GM23338 (cell line): ENCODE measurements around the gene ZSCAN5C. TPM values are rescaled to one million over a fixed set of nuclear protein-coding genes. Genes with fewer than 3 reads are reported as not detected.
"Not testable (repeated sequence)": the region's sequence is repeated elsewhere in the genome, so short reads cannot be mapped to it uniquely, and the experiment has no call there.

ENCODE experiments used
- ATAC-seq: fragments of 200-7000 bp; cut with Tn5 transposase; 3 replicates; pipeline ENCODE4 v1.9.1; 2020
- DNase-seq: peaks from one replicate; pipeline ENCODE4 v3.0.0-alpha.2; 2015; ENCODE audit warnings: low spot score
- H2AFZ ChIP-seq: fragments of 200-600 bp; sonication (generic); 2 replicates; pipeline ENCODE4 v1.8.0; 2016; ENCODE audit warnings: antibody characterized with exemption, mild to moderate bottlenecking, moderate library complexity
- H3F3A ChIP-seq: fragments of 200-600 bp; sonication (generic); replicated peaks from 2 replicates; pipeline ENCODE4 v1.8.0; 2017; ENCODE audit warnings: antibody characterized with exemption, mixed run types, low read depth
- H3K27ac ChIP-seq: fragments of 200-600 bp; sonication (generic); 2 replicates; pipeline ENCODE4 v1.6.1; 2016; ENCODE audit warnings: low read depth
- H3K27me3 ChIP-seq: fragments of 200-600 bp; sonication (generic); 2 replicates; pipeline ENCODE4 v1.8.0; 2016; ENCODE audit warnings: mild to moderate bottlenecking, mixed run types, moderate library complexity; ENCODE audit not compliant: insufficient read depth
- H3K36me3 ChIP-seq: fragments of 200-600 bp; sonication (generic); 2 replicates; pipeline ENCODE4 v1.8.0; 2016; ENCODE audit warnings: mild to moderate bottlenecking; ENCODE audit not compliant: insufficient read depth
- H3K4me1 ChIP-seq: fragments of 200-600 bp; sonication (generic); 2 replicates; pipeline ENCODE4 v1.8.0; 2016; ENCODE audit warnings: mild to moderate bottlenecking, moderate library complexity; ENCODE audit not compliant: insufficient read depth
- H3K4me2 ChIP-seq: fragments of 200-600 bp; sonication (generic); 2 replicates; pipeline ENCODE4 v1.7.1; 2017; ENCODE audit warnings: mixed run types
- H3K4me3 ChIP-seq: fragments of 200-600 bp; sonication (generic); 2 replicates; pipeline ENCODE4 v1.6.1; 2016; ENCODE audit warnings: mixed run types
- H3K79me2 ChIP-seq: fragments of 200-600 bp; sonication (generic); replicated peaks from 2 replicates; pipeline ENCODE4 v1.8.0; 2017; ENCODE audit warnings: mild to moderate bottlenecking; ENCODE audit not compliant: insufficient read depth
- H3K9me2 ChIP-seq: fragments of 200-600 bp; sonication (generic); 2 replicates; pipeline ENCODE4 v1.8.0; 2017; ENCODE audit not compliant: insufficient read depth
- H4K20me1 ChIP-seq: fragments of 200-600 bp; sonication (generic); replicated peaks from 2 replicates; pipeline ENCODE4 v1.8.0; 2017; ENCODE audit warnings: mild to moderate bottlenecking; ENCODE audit not compliant: insufficient read depth
- H3K27ac Mint-ChIP-seq: 2 replicates; pipeline ENCODE4 v1.8.0; 2020; ENCODE audit warnings: inconsistent platforms, mild to moderate bottlenecking, moderate library complexity, mixed read lengths
- H3K27me3 Mint-ChIP-seq: 3 replicates; pipeline ENCODE4 v1.8.0; 2022; ENCODE audit warnings: low read depth, mild to moderate bottlenecking, moderate library complexity, mixed read lengths, inconsistent platforms; ENCODE audit not compliant: insufficient read depth, poor library complexity
- H3K36me3 Mint-ChIP-seq: 3 replicates; pipeline ENCODE4 v1.8.0; 2021; ENCODE audit warnings: low read depth, mild to moderate bottlenecking, inconsistent platforms, moderate library complexity, mixed read lengths
- H3K4me1 Mint-ChIP-seq: 3 replicates; pipeline ENCODE4 v1.8.0; 2020; ENCODE audit warnings: mild to moderate bottlenecking, inconsistent platforms, mixed read lengths
- H3K4me3 Mint-ChIP-seq: 3 replicates; pipeline ENCODE4 v1.8.0; 2021; ENCODE audit warnings: moderate library complexity, mild to moderate bottlenecking, inconsistent platforms, mixed read lengths
- H3K9me3 Mint-ChIP-seq: 3 replicates; pipeline ENCODE4 v1.8.0; 2020; ENCODE audit warnings: moderate library complexity, mild to moderate bottlenecking, inconsistent platforms, mixed read lengths
- CREB1 ChIP-seq: fragments of 250-450 bp; sonication (Bioruptor Pico); IDR thresholded peaks from 2 replicates; pipeline ENCODE4 v1.5.0; 2020; ENCODE audit warnings: low read depth, mild to moderate bottlenecking, moderate library complexity
- EZH2 ChIP-seq: fragments of 200-600 bp; sonication (generic); IDR thresholded peaks from one replicate; pipeline ENCODE4 v1.8.0; 2017; ENCODE audit warnings: antibody characterized with exemption, mild to moderate bottlenecking, low read depth; ENCODE audit not compliant: unreplicated experiment
- EZH2phosphoT487 ChIP-seq: fragments of 200-600 bp; sonication (generic); IDR thresholded peaks from one replicate; pipeline ENCODE4 v1.8.1; 2018; ENCODE audit warnings: antibody characterized with exemption; ENCODE audit not compliant: unreplicated experiment
- NANOG ChIP-seq: IDR thresholded peaks from 2 replicates; pipeline ENCODE4 v1.6.1; 2016; ENCODE audit warnings: antibody characterized with exemption, borderline replicate concordance
- POLR2AphosphoS5 ChIP-seq: IDR thresholded peaks from 2 replicates; pipeline ENCODE4 v1.6.1; 2016; ENCODE audit warnings: antibody characterized with exemption, low read depth
- ZNF114 ChIP-seq: fragments of 250-450 bp; sonication (Bioruptor Pico); IDR thresholded peaks from 2 replicates; pipeline ENCODE4 v1.5.0; 2020; ENCODE audit warnings: mild to moderate bottlenecking, moderate library complexity
- polyA plus RNA-seq: library from polyadenylated mRNA; unstranded; fragments of >200 nt; fragmentation: Nextera tagmentation; extraction: Ambion mirVana; gene quantifications from 2 replicates; pipeline ENCODE4 v1.2.1, GENCODE V29; 2016
- total RNA-seq: library from RNA; depleted of rRNA; stranded (reverse); fragments of >200 nt; shearing (Covaris generic); gene quantifications from 2 replicates; pipeline ENCODE4 v1.2.3, GENCODE V29; 2014
- TF ChIP-seq, protein P1 (sequence below): IDR thresholded peaks from one replicate; pipeline ENCODE4 v1.6.1; 2018; ENCODE audit warnings: antibody characterized with exemption; ENCODE audit not compliant: unreplicated experiment
- TF ChIP-seq, protein P2 (sequence below), 2 experiments: fragments of 200-600 bp in 1 of 2; sonication (generic) in 1 of 2; conservative IDR thresholded peaks; 2 replicates each; pipeline versions ENCODE4 v1.5.1 to v1.6.1; 2016 to 2017; ENCODE audit warnings: antibody characterized with exemption in 2 of 2, low read depth in 2 of 2, mild to moderate bottlenecking in 2 of 2, moderate library complexity in 1 of 2

Gene ZSCAN5C
- total and polyA plus RNA-seq, 2 experiments from 2014 or later = not detected

DNA sequence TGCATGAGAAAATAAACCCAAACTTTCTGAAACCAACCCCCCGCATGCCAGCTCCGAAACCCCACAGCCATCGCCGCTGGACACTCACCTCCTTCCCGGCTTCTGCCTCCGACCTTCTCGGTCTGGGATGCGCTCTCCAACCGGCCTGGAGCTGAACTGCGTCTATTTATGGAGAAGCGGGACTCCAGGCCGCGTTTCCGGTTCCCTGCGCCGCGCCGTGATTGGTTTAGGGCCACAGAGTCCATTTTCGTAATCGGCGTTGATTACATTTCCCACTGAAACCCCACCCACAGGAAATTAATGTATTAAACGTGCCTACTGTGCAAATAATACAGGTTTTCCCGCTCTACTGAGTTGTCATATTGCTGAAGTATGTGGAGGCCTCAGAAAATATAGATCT is 4.4 kb upstream of the ZSCAN5C start, which contains the start of gene ZSCAN5B:
ZSCAN5B (minus strand) TSS at position 138 of the 400 bp plus-strand sequence. CDS start 4,731 bp downstream, outside the sequence.
- not testable (repeated sequence) for H3K79me2 ChIP-seq, H3K27ac Mint-ChIP-seq, DNase-seq, H3K36me3 ChIP-seq, H3K27me3 Mint-ChIP-seq, H3K4me1 ChIP-seq, H3K36me3 Mint-ChIP-seq, H3K4me3 Mint-ChIP-seq, H3K9me2 ChIP-seq, H3F3A ChIP-seq, H3K27ac ChIP-seq, H3K4me3 ChIP-seq, ATAC-seq, H2AFZ ChIP-seq, H3K9me3 Mint-ChIP-seq, H3K4me2 ChIP-seq, H3K27me3 ChIP-seq, H4K20me1 ChIP-seq
- H3K4me1 Mint-ChIP-seq = peaks cover 10% of the 10 kb centered on the region; the same call in 2 of the 3 replicates

DNA sequence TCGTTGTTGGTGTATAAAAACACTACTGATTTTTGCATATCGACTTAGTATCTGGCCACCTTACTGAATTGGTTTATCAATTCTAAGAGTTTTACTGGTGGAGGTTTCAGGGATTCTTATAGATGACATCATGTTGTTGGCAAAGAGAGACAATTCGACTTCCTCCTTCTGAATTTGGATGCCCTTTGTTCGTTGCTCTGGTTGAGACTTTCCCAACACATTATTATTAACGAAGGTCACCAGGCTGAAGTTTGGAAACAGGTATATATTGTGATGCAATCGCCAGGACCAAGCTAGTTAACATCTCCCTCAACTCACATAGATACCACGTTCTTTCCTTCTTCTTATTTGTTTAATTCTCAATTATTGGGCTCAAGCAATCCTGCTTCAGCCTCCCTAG is 2.4 kb upstream of the ZSCAN5C start:
- no peak for DNase-seq
- TF ChIP-seq POLR2AphosphoS5 = no peak
- TF ChIP-seq NANOG = no peak
- no peak for TF ChIP-seq ZNF114 (CRISPR knock-in tag)
- TF ChIP-seq EZH2phosphoT487 = no peak
- no peak for TF ChIP-seq CREB1
- TF ChIP-seq, protein P1, sequence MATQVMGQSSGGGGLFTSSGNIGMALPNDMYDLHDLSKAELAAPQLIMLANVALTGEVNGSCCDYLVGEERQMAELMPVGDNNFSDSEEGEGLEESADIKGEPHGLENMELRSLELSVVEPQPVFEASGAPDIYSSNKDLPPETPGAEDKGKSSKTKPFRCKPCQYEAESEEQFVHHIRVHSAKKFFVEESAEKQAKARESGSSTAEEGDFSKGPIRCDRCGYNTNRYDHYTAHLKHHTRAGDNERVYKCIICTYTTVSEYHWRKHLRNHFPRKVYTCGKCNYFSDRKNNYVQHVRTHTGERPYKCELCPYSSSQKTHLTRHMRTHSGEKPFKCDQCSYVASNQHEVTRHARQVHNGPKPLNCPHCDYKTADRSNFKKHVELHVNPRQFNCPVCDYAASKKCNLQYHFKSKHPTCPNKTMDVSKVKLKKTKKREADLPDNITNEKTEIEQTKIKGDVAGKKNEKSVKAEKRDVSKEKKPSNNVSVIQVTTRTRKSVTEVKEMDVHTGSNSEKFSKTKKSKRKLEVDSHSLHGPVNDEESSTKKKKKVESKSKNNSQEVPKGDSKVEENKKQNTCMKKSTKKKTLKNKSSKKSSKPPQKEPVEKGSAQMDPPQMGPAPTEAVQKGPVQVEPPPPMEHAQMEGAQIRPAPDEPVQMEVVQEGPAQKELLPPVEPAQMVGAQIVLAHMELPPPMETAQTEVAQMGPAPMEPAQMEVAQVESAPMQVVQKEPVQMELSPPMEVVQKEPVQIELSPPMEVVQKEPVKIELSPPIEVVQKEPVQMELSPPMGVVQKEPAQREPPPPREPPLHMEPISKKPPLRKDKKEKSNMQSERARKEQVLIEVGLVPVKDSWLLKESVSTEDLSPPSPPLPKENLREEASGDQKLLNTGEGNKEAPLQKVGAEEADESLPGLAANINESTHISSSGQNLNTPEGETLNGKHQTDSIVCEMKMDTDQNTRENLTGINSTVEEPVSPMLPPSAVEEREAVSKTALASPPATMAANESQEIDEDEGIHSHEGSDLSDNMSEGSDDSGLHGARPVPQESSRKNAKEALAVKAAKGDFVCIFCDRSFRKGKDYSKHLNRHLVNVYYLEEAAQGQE = no peak
- no peak for TF ChIP-seq EZH2
- Mint-ChIP-seq H3K36me3 (no peaks in the 10 kb centered on the region), H3K27ac (no peak overlapping the region), H3K4me1 (peaks cover 10% of the 10 kb centered on the region; the same call in 2 of the 3 replicates), H3K9me3 (no peaks in the 10 kb centered on the region), H3K4me3 (no peak overlapping the region), H3K27me3 (no peaks in the 10 kb centered on the region)
- H3K27me3 ChIP-seq = no peaks in the 10 kb centered on the region
- H3K4me1 ChIP-seq = no peaks in the 10 kb centered on the region
- H3F3A ChIP-seq = no peaks in the 10 kb centered on the region
- H3K27ac ChIP-seq = no peak overlapping the region
- no peak overlapping the region for H2AFZ ChIP-seq
- H3K4me2 ChIP-seq = no peak overlapping the region
- no peak overlapping the region for H3K4me3 ChIP-seq
- no peaks in the 10 kb centered on the region for H3K79me2 ChIP-seq
- ATAC-seq = no peak
- H3K36me3 ChIP-seq = no peaks in the 10 kb centered on the region
- H3K9me2 ChIP-seq = no peaks in the 10 kb centered on the region
- H4K20me1 ChIP-seq = no peaks in the 10 kb centered on the region

DNA sequence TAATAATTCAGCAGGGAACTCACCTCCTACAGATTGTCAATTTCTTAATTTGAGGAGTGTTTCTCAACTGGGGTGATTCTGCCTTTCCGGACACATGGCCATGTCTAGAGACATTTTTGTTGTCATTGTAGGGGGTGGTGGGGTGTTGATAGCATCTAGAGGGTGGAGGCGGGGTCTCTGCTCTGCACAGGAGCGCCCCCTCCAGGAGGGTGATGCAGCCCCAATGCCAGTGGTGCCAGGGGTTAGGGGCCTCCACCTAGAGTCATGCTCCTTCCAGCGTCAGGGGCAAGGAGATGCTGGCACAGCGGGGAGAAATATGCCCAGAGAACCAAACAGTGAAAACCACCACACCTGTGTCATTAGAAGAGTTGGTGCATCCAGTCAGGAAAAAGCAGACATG is 5.5 kb downstream of the ZSCAN5C start:
- H3K27ac ChIP-seq, H3K4me1 ChIP-seq, H3K27me3 Mint-ChIP-seq, H3K9me3 Mint-ChIP-seq, H3K36me3 ChIP-seq, H3F3A ChIP-seq, H3K4me1 Mint-ChIP-seq, H2AFZ ChIP-seq, H3K79me2 ChIP-seq, H3K27me3 ChIP-seq, H3K27ac Mint-ChIP-seq, H3K4me3 ChIP-seq, H3K9me2 ChIP-seq, H3K36me3 Mint-ChIP-seq, H4K20me1 ChIP-seq, H3K4me3 Mint-ChIP-seq, H3K4me2 ChIP-seq, DNase-seq: not testable (repeated sequence)
- ATAC-seq = peak; percentile 90
- TF ChIP-seq, protein P2, sequence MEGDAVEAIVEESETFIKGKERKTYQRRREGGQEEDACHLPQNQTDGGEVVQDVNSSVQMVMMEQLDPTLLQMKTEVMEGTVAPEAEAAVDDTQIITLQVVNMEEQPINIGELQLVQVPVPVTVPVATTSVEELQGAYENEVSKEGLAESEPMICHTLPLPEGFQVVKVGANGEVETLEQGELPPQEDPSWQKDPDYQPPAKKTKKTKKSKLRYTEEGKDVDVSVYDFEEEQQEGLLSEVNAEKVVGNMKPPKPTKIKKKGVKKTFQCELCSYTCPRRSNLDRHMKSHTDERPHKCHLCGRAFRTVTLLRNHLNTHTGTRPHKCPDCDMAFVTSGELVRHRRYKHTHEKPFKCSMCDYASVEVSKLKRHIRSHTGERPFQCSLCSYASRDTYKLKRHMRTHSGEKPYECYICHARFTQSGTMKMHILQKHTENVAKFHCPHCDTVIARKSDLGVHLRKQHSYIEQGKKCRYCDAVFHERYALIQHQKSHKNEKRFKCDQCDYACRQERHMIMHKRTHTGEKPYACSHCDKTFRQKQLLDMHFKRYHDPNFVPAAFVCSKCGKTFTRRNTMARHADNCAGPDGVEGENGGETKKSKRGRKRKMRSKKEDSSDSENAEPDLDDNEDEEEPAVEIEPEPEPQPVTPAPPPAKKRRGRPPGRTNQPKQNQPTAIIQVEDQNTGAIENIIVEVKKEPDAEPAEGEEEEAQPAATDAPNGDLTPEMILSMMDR (conservative IDR thresholded peaks at IDR 0.05; ENCODE audit: low read depth in 2 of 2) = peak; percentile 17 to 48
